HG02970 (cell line): ENCODE data around the gene GNG11.

Experiments
- ATAC-seq: cut with Tn5 transposase; IDR thresholded peaks from one replicate; pipeline ENCODE4 v1.9.1; 2021; ENCODE audit warnings: mild to moderate bottlenecking, moderate library complexity, moderate number of reproducible peaks; ENCODE audit not compliant: unreplicated experiment, low FRiP score

GNG11 gene

GRCh38 chr7:93943816-93944540 is 22.4 kb downstream of the GNG11 start:
- ATAC-seq: no peak

DNA sequence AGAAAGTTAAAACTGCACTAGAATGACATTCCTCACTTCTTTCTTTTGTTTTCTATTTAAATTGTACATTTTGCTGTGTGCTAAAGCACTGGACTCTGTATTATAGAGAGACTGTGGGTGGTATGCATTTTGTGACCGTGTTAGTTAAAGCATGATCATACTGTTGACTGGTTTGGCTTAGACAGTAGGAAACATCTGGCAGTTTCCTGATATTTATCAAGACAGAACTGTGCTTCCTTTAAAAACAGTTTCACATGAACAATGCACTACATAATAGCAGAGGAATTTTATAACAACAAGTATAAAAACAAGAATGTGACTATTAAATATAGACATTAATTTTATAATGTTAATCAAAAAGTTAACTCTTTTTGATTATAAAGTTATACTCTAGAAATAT is 23.1 kb downstream of the GNG11 start:
- ATAC-seq: no peak

- ATAC-seq: no peak
Measured at GRCh38 chr7:93945083-93945482, 23.5 kb downstream of the GNG11 start.

DNA sequence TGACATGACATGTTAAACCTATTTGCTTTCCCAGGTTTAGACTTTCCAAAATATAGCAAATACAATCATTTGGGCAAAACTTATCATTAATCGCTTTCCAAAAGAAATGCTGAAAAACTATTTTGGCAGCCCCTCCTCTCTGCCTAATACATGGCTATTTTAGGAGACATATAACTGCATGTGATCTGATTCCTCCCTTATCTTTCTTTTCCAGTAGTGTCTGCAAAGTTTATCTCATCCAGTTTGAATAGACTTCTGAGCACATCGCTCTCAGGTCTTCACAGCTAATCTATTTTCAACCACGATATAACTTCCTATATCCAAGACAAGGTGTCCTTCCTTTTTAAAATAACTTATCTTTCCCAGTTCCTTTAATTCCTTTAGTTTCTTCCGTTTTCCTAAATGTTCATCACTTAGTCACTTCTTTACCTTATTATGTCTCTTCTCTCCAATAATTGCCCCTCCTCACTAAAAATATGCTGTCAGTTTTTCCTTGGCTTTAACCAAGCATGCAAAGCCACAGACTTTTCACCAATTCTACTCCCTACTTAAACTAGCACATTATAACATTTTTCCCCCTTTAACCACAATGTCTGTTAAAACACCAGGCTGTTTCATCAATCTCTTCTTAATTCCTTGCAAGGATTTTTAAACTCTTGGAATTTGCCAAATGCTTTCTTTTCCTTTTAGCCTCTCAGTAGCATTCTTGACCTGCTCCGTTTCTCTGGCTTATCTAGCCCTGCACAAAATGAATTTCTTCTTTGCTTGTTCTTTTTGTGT is 24.4 kb downstream of the GNG11 start:
- ATAC-seq: no peak

- no peak for ATAC-seq
Measured at GRCh38 chr7:93948106-93948505, 26.6 kb downstream of the GNG11 start.

- no peak for ATAC-seq
Measured at GRCh38 chr7:93948873-93949272, 27.3 kb downstream of the GNG11 start.

DNA sequence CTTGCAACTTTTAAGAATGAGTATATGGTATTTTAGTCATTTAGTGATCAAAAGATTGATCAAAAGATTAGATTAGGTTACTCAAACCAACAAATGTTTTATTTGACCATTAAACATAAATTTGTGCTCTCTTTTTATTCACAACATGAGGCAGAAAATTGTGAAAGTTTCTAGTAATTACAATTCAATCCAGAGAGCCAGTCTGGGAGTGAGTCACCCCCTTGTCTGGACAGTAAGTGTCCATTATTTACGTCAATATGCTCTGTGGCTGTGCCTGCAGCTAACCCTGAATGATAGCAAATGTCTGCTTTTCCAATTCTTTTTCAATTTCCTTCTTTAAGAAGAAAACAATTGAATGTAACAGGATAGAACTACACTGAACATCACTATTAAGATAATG is 27.9 kb downstream of the GNG11 start:
- no peak for ATAC-seq

DNA sequence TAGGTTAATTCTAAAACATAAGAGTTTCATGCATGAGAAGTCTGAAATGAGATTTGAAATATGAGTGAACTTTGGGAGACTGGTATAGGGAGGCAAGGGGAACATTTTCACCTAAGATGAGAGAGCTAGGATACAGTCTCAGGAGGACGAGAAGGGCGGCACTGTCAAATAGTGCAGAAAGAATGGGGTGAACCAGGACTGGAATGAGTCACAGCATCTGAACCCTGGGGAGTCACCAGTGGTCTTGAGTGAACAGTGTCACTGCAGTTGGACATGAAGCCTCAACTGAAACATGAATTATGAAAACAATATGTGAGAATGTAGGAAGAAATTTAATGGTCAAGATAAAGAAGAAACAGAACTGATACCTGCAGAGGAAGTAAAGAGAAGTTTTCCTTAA is 33.8 kb downstream of the GNG11 start:
- ATAC-seq: no peak

DNA sequence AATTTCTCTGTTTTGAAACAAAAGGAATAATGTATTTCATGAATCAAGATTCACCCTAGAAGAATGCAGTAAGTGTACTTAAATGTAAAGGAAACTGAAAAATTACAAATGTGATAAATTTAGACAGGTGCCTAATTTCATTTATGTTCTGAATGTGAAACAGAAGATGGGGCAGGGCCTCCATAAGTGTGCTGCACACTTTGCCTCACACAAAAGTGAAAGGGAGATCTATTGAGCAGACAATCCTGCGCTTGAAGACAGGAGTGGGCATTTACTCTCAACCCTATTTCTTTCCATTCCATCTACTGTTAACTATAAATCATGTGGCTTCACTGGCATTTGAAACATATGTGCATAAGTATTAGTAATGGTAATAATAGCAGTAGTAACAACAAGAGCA is 36.2 kb downstream of the GNG11 start:
- no peak for ATAC-seq

DNA sequence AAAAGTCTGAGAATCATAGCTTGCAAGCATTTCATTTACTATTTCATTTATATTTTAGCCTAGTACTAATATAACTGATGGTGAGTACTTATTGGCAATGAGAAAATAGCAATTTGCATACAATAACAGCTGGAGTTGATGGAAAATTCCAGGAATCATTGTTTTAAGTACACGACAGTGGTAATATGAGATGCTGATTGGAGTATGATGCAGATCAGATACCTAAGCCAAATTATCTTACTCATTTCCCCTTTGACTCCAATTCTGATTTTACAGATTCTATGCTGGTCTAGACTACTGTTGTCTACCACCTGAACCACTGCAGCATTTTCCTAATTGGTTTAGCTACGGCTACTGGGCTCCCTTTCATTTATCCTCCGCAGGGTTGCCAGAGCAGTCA is 36.7 kb downstream of the GNG11 start:
- no peak for ATAC-seq

GRCh38 chr7:93958651-93959050 is 37.1 kb downstream of the GNG11 start:
- ATAC-seq: no peak

DNA sequence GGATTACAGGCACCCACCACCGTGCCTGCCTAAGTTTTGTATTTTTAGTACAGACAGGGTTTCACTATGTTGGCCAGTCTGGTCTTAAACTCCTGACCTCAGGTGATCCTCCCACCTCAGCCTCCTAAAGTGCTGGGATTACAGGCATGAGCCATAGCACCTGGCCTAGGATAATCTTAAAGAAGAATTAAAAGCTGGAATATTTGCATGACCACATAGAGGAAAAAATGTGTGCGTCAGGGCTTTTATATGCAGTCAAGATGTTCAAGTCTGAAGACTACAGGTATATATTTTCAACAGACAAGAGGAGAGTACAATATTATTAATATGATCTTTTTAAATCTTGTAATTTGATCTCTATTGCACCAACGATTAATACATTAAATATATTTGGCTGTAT is 39.5 kb downstream of the GNG11 start:
- no peak for ATAC-seq

DNA sequence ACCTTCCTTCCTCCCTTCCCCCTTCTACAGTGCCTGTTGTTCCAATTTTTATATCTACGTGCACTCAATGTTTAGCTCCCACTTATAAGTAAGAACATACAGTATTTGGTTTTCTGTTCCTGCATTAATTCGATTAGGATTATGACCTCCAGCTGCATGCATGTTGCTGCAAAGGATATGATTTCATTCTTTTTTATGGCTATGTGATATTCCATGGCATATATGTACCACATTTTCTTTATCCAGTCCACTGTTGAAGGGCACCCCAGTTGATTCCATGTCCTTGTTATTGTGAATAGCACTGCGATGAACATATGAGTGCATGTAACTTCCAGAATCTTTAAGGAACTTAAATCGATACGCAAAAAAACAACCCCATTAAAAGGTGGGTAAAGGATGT is 42.7 kb downstream of the GNG11 start:
- no peak for ATAC-seq

GRCh38 chr7:93964813-93965212 is 43.3 kb downstream of the GNG11 start:
- no peak for ATAC-seq

DNA sequence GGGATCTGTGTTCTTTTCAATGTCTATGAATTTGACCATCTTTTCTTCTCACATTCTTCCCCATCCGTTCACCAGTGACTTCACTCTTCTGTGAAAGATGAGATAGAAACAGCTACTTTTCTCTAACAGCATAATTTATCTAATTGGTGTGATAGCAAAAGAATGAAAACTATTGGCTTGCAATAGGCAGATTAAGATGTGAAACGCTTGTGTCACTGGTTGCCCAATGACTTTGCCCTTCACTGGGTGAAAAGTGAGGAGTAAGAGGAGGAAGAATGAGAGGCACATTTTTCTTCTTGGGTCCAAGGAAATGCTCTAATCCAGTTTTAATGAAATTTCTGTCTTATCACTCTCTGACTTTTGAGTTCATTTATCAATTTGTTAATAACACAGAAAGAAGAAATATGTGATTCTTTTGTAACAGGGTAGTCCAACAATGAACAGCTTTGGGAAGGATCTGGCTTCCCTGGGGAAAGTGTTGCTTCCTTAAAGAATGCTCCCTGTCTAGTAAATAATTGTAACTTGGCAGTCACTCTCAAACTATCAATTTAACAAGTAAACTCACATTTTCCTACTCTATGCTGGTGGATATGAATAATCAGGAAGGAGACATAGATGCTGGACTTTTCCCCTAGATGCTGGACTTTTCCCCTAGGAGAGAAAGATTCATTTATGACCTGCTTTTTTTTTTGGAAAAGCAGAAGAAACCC is 47.5 kb downstream of the GNG11 start:
- ATAC-seq: no peak

DNA sequence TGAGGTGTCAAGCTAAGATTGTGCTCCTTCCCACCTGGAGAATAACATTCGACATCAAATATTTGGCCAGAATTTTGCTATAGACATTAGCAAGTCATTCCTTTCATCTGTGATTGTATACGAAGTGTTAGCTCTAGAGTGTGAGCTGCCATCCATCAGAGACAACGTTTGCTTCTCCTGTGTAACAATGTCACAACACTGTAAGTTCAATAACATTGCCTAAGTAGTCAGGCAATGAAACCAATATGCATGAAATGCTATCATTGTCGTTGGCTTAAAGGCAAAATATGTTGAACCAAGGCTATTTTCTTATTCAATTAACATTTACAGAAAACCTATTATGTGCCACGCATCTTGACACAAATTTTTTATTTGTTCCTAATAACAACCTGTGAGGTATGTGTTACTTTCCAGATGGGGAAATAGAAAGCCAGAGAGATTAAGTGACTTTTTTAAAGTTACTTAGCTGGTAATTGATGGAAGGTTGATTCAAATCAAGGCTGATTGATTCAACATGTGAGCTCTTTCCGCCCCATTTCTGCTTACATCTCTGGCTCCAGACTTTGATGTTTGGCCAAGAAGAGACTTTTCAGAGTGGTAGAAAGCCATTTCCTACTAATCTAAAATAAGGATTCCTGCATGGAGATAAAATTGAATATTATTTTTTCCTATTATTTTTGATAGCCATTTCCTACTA is 50.6 kb downstream of the GNG11 start:
- ATAC-seq: no peak

DNA sequence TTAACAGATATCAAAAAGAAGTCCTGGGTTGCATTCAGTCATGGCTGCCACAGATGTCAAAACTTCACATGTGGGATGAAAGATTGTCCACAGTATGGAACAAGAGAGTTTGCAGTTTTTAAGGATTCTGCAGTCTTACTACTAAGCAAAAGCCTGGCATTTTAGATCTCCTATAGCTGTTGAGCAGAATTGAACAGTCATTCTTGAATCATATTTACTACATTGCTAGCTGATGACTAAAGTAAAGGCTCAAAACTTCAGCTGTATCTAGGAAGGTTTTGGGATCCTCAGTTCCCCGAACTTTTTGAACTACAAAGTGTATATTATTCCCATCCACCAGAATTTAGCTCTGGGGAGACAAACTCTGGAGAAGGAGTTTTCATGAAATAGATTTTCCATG is 51.6 kb downstream of the GNG11 start:
- no peak for ATAC-seq

DNA sequence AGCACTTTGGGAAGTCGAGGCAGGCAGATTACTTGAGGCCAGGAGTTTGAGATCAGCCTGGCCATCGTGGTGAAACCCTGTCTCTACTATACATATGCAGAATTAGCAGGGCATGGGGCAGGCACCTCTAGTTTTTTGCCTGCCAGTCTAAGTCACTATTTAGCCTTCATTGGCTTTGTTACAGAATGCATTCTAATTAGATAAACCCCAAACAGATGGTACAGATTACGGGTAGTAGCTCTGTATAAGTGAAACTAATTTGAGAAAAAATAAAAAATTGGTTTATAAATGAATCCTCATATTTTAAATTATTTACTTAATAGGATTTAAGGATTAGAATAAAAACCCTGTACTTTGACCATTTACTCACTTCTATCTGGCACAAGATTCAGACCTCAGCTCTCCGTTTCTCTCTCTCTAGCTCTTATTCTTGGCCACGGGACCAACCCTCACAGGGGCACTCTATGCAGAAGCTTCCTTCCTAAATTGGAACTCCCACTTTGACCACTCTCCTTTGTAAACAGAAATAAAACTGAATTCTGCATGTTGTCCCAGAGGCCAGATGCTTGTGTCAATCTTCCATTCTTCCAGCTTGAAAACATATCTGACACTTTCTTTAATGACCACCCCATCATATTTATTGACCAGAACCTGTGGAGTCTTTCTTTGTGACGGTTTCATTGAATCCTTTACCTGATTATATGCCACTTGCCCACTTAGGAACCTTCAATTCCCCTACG is 55.8 kb downstream of the GNG11 start:
- no peak for ATAC-seq
